ENCODE results near the gene SIGLEC1.

DNA sequence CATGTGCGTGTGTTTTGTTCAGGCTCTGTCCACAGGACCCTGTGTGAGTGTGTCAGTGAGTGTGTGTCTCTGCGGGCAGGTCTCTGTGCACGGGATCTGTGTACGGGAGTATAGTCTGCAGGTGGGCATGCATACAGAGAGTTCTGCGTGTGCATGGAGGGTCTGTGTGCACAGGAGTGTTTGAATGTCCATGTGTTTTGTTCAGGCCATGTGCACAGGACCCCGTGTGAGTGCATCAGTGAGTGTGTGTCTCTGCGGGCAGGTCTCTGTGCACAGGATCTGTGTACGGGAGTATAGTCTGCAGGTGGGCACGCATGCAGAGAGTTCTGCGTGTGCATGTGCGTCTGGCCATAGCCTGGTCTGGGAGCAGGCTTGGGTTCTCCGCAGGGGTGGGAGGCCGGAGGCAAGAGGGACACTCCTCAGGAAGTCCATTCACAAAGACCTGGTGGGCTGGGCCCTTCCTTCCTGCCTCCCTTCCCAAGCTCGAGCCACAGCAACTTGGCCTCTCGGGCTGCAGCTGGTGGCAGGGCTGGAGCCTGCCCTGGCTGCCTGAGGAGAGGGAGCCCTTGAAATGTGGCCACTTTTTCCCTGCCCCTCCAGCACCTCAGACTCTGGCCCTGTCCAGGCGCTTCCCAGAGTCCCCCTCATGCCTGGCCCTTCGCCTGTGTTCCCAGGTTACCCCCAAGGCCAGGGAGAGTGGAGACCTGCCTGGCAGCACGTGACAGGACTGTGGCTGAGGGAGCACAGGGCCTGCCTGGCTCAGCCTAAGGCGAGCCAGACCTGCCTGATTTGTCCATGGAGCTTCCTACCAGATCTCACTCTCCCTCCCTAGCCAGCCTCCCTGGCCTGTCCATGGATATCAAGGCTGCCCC lies 26.9 kb upstream of the SIGLEC1 start:
- TF ChIP-seq GATA2 (IDR thresholded peaks at IDR 0.05; ENCODE audit: low read depth, low read length) (no peak), GATA3 (IDR thresholded peaks at IDR 0.05; ENCODE audit: low read depth, low read length) (no peak)

Data from SH-SY5Y (cell line).